ENCODE data around the gene DSC1. TPM values are rescaled to one million over a fixed set of nuclear protein-coding genes. Genes with fewer than 3 reads are reported as not detected.

The DSC1 gene
- total and polyA plus RNA-seq, 2 of the 13 experiments (the other 11 are each of a cell fraction or from before 2014, with no cell fraction given): not detected

DNA sequence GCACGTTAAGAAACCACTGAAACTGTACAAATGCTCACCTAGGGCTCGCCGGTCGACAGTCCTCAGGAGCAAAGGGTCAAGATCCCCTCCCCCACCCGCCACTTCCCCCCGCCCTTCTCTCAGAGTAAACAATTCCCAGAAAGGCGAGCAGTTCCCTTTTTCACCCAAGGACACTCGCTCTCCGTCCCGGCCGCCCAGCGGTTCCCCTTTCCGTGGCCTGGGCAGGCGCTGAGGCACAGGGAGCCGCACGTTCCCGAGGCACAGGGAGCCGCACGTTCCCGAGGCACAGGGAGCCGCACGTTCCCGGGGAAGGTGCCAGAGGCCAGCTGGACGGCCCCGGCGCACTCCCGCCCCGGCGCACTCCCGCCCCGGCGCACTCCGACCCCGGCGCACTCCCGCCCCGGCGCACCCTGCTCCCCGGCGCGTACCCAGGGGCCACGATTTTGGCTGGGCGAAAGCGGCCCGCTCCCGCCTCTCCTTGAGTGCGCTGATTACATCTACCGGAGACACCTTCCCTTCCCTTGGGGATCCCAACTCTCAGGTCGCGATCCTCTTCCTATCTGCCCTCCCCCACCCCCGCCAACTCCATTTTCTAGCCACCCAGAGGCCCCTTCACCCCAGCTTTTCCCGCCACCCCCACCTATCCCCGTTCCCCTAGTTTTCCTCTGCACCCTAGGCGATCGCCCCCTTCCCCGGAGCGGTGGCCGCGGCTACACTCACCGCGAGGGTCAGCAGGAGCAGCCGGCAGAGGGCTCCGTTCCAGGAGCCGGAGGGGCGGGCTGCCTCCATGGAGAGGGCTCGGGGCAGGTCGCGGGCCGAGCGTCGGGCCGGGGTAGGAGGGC, 61.3 kb downstream of the DSC1 start (continued):
- TF ChIP-seq, protein P1, sequence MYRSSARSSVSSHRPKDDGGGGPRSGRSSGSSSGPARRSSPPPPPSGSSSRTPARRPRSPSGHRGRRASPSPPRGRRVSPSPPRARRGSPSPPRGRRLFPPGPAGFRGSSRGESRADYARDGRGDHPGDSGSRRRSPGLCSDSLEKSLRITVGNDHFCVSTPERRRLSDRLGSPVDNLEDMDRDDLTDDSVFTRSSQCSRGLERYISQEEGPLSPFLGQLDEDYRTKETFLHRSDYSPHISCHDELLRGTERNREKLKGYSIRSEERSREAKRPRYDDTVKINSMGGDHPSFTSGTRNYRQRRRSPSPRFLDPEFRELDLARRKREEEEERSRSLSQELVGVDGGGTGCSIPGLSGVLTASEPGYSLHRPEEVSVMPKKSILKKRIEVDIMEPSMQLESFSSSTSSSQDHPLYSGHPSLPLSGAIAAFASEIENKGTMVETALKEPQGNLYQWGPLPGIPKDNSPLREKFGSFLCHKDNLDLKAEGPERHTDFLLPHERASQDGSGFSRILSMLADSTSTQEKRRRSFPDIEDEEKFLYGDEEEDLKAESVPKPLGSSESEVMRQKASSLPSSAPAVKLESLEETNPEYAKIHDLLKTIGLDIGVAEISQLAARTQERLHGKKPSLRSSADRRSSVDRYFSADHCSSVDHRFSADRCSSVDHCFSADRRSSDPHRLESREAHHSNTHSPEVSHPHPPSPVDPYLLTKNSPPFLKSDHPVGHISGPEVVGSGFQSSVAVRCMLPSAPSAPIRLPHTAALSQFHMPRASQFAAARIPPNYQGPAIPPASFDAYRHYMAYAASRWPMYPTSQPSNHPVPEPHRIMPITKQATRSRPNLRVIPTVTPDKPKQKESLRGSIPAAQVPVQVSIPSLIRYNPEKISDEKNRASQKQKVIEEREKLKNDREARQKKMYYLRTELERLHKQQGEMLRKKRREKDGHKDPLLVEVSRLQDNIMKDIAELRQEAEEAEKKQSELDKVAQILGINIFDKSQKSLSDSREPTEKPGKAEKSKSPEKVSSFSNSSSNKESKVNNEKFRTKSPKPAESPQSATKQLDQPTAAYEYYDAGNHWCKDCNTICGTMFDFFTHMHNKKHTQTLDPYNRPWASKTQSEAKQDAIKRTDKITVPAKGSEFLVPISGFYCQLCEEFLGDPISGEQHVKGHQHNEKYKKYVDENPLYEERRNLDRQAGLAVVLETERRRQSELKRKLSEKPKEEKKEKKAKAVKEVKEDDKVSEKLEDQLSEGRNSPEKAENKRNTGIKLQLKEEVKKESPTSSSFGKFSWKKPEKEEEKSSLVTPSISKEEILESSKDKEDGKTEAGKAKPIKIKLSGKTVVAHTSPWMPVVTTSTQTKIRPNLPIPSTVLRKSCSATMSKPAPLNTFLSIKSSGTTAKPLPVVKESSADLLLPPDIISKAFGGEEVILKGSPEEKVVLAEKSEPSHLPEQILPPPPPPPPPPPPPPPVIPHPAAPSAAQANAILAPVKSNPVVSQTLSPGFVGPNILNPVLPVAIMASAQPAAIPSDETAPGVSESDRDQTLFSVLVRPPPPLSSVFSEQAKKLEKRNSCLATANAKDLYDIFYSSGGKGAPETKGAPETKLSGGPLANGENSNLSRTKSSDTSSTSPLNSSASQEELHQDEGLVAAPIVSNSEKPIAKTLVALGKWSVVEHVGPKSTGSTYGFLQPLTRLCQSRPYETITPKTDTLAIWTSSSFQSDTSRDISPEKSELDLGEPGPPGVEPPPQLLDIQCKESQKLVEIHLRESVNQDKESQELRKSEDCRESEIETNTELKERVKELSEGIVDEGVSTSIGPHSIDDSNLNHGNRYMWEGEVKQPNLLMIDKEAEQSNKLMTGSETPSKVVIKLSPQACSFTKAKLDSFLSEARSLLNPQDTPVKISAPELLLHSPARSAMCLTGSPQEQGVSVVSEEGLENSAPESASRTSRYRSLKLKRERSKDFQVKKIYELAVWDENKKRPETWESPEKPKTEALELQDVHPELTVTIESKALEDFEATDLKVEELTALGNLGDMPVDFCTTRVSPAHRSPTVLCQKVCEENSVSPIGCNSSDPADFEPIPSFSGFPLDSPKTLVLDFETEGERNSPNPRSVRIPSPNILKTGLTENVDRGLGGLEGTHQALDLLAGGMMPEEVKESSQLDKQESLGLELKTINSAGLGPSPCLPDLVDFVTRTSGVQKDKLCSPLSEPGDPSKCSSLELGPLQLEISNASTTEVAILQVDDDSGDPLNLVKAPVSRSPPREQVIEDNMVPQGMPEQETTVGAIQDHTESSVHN (CRISPR knock-in tag; IDR thresholded peaks at IDR 0.05): 0 out of 2 replicates have a peak, but pooled peaks have one; percentile 47
- TF ChIP-seq, protein P2, sequence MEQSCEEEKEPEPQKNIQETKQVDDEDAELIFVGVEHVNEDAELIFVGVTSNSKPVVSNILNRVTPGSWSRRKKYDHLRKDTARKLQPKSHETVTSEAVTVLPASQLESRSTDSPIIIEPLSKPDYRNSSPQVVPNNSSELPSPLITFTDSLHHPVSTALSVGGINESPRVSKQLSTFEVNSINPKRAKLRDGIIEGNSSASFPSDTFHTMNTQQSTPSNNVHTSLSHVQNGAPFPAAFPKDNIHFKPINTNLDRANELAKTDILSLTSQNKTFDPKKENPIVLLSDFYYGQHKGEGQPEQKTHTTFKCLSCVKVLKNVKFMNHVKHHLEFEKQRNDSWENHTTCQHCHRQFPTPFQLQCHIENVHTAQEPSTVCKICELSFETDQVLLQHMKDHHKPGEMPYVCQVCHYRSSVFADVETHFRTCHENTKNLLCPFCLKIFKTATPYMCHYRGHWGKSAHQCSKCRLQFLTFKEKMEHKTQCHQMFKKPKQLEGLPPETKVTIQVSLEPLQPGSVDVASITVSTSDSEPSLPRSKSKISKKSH (CRISPR knock-in tag; IDR thresholded peaks at IDR 0.05; ENCODE audit: borderline replicate concordance): no peak
- TF ChIP-seq ZNF274 (CRISPR knock-in tag; IDR thresholded peaks at IDR 0.05) (peak; percentile 24; the same call in 1 of the 2 replicates), RFX1 (IDR thresholded peaks at IDR 0.05) (no peak), MBNL3 (CRISPR knock-in tag; conservative IDR thresholded peaks at IDR 0.05) (no peak), ZNF749 (CRISPR knock-in tag; IDR thresholded peaks at IDR 0.05; ENCODE audit: borderline replicate concordance) (no peak), HNRNPH1 (optimal IDR thresholded peaks at IDR 0.05; ENCODE audit: low read depth, low read length) (no peak), ZNF879 (CRISPR knock-in tag; IDR thresholded peaks at IDR 0.05) (no peak), ZFY (CRISPR knock-in tag; IDR thresholded peaks at IDR 0.05) (peak; percentile 53), KLF11 (CRISPR knock-in tag; IDR thresholded peaks at IDR 0.05) (no peak), ZNF563 (CRISPR knock-in tag; IDR thresholded peaks at IDR 0.05) (no peak)
- TF ChIP-seq, protein P3, sequence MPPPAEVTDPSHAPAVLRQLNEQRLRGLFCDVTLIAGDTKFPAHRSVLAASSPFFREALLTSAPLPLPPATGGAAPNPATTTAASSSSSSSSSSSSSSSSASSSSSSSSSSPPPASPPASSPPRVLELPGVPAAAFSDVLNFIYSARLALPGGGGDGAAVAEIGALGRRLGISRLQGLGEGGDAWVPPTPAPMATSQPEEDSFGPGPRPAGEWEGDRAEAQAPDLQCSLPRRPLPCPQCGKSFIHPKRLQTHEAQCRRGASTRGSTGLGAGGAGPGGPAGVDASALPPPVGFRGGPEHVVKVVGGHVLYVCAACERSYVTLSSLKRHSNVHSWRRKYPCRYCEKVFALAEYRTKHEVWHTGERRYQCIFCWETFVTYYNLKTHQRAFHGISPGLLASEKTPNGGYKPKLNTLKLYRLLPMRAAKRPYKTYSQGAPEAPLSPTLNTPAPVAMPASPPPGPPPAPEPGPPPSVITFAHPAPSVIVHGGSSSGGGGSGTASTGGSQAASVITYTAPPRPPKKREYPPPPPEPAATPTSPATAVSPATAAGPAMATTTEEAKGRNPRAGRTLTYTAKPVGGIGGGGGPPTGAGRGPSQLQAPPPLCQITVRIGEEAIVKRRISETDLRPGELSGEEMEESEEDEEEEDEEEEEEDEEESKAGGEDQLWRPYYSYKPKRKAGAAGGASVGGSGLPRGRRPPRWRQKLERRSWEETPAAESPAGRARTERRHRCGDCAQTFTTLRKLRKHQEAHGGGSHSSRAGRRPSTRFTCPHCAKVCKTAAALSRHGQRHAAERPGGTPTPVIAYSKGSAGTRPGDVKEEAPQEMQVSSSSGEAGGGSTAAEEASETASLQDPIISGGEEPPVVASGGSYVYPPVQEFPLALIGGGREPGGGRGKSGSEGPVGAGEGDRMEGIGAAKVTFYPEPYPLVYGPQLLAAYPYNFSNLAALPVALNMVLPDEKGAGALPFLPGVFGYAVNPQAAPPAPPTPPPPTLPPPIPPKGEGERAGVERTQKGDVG (CRISPR knock-in tag; IDR thresholded peaks at IDR 0.05; ENCODE audit: borderline replicate concordance): no peak
- TF ChIP-seq, protein P4, sequence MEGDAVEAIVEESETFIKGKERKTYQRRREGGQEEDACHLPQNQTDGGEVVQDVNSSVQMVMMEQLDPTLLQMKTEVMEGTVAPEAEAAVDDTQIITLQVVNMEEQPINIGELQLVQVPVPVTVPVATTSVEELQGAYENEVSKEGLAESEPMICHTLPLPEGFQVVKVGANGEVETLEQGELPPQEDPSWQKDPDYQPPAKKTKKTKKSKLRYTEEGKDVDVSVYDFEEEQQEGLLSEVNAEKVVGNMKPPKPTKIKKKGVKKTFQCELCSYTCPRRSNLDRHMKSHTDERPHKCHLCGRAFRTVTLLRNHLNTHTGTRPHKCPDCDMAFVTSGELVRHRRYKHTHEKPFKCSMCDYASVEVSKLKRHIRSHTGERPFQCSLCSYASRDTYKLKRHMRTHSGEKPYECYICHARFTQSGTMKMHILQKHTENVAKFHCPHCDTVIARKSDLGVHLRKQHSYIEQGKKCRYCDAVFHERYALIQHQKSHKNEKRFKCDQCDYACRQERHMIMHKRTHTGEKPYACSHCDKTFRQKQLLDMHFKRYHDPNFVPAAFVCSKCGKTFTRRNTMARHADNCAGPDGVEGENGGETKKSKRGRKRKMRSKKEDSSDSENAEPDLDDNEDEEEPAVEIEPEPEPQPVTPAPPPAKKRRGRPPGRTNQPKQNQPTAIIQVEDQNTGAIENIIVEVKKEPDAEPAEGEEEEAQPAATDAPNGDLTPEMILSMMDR (CRISPR knock-in tag; IDR thresholded peaks at IDR 0.05): peak; percentile 63

Data from HepG2 (cell line).